SW 1271 (cell line): ENCODE results near the gene HES1.

Source experiments
- DNase-seq, 2 experiments: peaks; one replicate each; lab custom pipeline; 2025; lab: John Stamatoyannopoulos, UW

The HES1 gene

GRCh38 chr3:194167480-194168282 is 31.7 kb downstream of the HES1 start:
- DNase-seq: no peak

- no peak for DNase-seq
Measured at GRCh38 chr3:194168994-194169393, 33.0 kb downstream of the HES1 start.

DNA sequence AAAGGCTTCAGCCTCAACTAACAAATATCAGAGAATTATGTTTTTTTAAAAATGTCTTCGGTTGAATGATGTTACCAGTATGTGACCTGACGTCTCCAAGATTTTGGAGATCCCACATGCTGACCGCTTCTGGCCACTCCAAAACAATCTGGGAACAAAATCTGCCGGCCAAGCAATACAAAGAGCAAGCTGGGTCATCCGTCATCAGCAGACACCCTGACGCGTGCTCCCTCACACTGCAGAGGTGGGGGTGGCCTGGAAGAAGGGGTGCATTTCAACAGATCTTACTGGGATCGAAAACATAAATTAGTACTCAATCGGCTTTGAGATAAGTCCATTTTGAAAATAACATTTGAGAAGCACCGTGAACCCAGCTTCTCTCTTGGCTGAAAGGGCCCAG is 33.6 kb downstream of the HES1 start:
- DNase-seq: no peak

DNA sequence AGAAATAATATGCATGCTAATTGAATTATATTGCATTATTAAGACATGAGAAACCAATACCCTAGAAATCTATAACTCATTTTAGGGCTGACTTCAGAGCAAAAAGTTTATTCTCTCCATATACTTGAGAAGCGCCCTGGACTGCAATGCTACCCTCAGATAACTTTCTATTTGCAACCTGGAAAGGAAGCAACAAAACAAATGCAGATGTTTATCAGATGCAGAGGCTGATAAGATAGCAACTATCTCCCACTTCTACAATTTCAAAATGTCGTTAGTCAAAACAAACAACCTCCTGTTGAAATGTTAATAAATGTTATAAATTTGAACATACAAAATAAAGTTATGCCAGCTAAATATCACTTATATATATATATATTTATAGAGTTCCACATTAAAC is 34.8 kb downstream of the HES1 start:
- no peak for DNase-seq

DNA sequence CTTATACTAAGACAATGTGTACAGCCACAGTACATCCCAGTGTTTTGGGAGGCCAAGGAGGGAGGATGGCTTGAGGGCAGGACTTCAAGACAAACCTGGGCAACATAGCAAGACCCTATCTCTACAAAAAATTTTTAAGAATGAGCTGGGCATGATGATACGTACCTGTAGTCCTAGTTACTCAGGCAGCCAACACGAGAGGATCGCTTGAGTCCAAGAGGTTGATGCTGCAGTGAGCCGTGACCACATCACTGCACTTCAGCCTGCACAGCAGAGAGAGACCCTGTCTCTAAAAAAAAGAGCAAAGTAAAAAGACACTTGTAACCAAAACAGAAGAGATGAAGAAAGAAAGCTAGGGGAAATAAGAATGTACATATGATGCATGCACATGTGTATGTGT is 38.5 kb downstream of the HES1 start:
- no peak for DNase-seq

DNA sequence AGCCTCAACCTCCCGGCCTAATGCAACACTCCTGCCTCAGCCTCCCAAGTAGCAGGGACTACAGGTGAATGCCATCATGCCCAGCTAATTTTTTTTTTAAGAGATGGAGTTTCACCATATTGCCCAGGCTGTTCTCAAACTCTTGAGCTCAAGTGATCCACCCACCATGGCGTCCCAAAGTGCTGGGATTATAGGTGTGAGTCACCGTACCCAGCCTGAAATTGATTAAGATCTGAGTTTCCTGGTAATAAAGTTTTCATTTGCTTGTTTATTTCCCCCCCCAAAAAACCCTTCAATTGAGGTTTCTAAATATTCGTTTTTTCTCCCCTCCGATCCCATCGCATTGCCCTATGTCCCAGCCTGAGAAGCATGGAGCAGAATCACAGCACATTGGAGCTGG is 39.0 kb downstream of the HES1 start:
- DNase-seq: no peak

DNA sequence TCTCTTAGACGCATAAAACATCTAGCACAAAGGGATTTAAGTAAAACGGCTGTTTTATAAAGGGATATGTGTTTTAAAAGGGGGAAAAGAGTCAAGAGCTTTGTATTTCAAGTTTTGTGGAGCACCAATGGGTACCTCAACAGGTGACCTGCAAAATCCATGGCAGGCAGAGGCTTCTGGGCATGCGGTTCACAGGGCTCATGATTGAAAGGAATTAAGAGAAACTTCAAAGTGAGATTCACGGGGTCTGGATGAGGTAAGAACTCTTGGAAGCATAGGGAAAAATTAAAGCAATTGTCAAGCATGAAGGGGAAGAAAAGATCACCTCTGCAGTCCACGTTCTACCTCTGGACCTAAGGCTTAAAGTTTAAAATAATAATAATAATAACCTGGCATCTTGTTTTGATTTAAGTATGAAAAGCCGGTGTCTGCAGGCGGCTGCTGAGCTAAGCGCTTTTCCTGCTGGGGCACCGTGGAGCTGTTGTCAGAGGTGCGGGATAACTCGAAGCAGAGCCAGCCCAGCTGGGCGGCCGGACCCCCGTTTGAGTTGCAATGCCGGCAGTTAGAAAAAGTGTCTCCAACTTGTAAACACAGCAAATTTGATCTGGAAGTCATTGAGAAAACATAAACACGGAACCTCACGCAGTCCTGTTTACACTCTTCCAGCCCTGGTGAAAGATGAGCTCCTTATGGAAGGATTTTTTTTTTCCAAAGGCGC is 40.5 kb downstream of the HES1 start:
- no peak for DNase-seq

GRCh38 chr3:194177141-194177540 is 41.2 kb downstream of the HES1 start:
- DNase-seq: no peak

- DNase-seq: no peak
Measured at GRCh38 chr3:194178128-194178527, 42.2 kb downstream of the HES1 start.

DNA sequence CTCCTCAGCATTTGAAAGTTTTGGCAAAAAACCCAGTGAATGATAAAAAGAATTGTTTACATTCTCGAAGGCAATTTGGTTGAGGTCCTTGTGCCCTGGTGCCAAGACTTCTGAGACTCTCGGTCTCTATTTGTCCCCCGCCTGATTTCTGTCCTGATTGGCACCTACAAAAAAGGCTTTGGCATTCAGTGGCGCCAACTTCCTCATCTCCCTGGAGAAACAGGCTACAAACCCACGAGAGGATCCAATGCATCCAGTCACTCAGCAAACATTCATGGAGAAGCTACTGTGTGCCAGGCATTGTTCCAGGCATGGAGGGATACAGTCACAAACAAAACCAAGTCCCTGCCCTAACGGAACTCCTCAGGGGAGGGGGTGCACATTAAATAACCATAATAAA is 42.7 kb downstream of the HES1 start:
- DNase-seq: no peak

GRCh38 chr3:194180570-194180969 is 44.6 kb downstream of the HES1 start:
- no peak for DNase-seq

GRCh38 chr3:194181612-194182529 is 45.9 kb downstream of the HES1 start:
- no peak for DNase-seq

- no peak for DNase-seq
Measured at GRCh38 chr3:194183271-194183670, 47.3 kb downstream of the HES1 start.

DNA sequence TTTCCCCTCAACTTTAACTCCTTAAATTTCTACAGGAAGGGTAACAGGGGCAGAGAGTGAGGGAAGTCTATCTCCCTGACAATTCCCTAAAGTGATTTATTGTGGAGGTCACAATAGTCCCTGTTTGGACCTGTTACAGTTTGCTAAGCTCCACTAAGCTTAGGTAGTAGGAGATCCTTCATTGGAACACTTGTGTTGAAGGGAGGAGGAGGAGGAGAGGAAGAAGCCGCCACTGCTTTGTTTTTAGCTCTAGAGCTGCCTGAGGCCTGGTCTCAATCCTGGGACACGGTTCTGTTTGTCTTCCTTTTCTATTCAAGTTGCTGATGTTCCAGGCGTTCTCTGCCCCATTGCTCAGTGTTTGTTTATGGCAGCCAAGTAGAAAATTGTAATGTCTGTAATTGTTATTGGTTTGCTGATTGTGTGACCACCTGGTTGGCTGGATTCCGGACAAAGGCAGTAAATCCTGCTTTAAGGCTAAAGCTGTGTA is 48.4 kb downstream of the HES1 start:
- no peak for DNase-seq

GRCh38 chr3:194184801-194185200 is 48.9 kb downstream of the HES1 start:
- no peak for DNase-seq

GRCh38 chr3:194185221-194185620 is 49.3 kb downstream of the HES1 start:
- no peak for DNase-seq

GRCh38 chr3:194187233-194187944 is 51.4 kb downstream of the HES1 start:
- no peak for DNase-seq
